HepG2 (cell line): ENCODE data around the gene DCC.

Source experiments
- CHD2 ChIP-seq: IDR thresholded peaks from 2 replicates; pipeline ENCODE4 v1.6.1; 2011; ENCODE audit warnings: low read depth, low read length, improper control_type of control experiment
- CTCF ChIP-seq: sonication (generic); formaldehyde crosslinking; IDR thresholded peaks from 2 replicates; pipeline ENCODE4 v1.5.0; 2020; ENCODE audit warnings: mild to moderate bottlenecking, missing genetic modification reagents, moderate library complexity
- FOXM1 ChIP-seq: sonication (generic); formaldehyde crosslinking; IDR thresholded peaks from 2 replicates; pipeline ENCODE4 v1.5.0; 2020; ENCODE audit warnings: missing genetic modification reagents
- NFYB ChIP-seq: sonication (generic); formaldehyde crosslinking; IDR thresholded peaks from 2 replicates; pipeline ENCODE4 v1.4.0; 2020; ENCODE audit warnings: missing genetic modification reagents
- POLR2A ChIP-seq, 2 experiments: IDR thresholded peaks; 2 replicates each; pipeline ENCODE4 v1.6.1; 2011; ENCODE audit warnings: low read depth in 2 of 2, low read length in 2 of 2, mild to moderate bottlenecking in 1 of 2, moderate library complexity in 1 of 2; ENCODE audit not compliant: insufficient read depth in 1 of 2
- TSC22D2 ChIP-seq: sonication (generic); formaldehyde crosslinking; IDR thresholded peaks from 2 replicates; pipeline ENCODE4 v1.5.1; 2020; ENCODE audit warnings: missing genetic modification reagents, mild to moderate bottlenecking, borderline replicate concordance
- ZBTB40 ChIP-seq, 2 experiments: fragments of 450-650 bp in 1 of 2; sonication (generic) in 1 of 2; formaldehyde crosslinking in 1 of 2; IDR thresholded peaks; 2 replicates each; pipeline versions ENCODE4 v1.6.1 to v1.8.0; 2016 to 2022; ENCODE audit warnings: antibody characterized with exemption in 1 of 2, mild to moderate bottlenecking in 1 of 2, missing genetic modification reagents in 1 of 2
- ZNF570 ChIP-seq: sonication (generic); formaldehyde crosslinking; IDR thresholded peaks from 2 replicates; pipeline ENCODE4 v1.4.0; 2020; ENCODE audit warnings: mild to moderate bottlenecking, missing genetic modification reagents, borderline replicate concordance
- TF ChIP-seq, protein P1 (sequence below): sonication (generic); formaldehyde crosslinking; IDR thresholded peaks from 2 replicates; pipeline ENCODE4 v1.4.0; 2020; ENCODE audit warnings: mild to moderate bottlenecking, missing genetic modification reagents

DNA sequence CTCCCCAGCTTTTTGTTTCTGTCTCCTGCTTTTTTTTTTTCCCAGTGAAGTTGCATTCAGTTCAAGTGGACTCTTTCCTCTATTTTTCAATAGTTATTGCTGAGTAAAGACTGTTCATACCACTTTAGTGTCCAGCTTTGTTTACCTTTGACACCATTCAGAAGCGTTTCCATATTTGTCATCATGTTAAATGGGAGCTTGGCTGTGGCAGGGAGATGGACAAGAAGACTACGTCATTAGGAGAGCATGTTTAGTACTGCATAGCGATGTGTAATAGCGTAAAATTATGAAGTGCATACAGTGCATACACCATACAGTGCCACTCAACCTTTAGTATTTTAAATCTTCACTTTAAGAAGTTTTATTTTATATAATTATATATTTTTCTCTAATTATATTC, 655.9 kb downstream of the DCC start:
- TF ChIP-seq TSC22D2 (no peak), POLR2A (IDR thresholded peaks at IDR 0.05; ENCODE audit: insufficient read depth in 1 of 2, low read depth in 2 of 2, low read length in 2 of 2) (no peak), CHD2 (no peak), FOXM1 (CRISPR knock-in tag) (no peak), NFYB (CRISPR knock-in tag) (no peak), CTCF (CRISPR knock-in tag) (no peak), ZBTB40 (IDR thresholded peaks at IDR 0.05) (no peak), ZBTB40 (CRISPR knock-in tag; IDR thresholded peaks at IDR 0.05) (no peak), ZNF570 (CRISPR knock-in tag) (no peak)
- TF ChIP-seq, protein P1, sequence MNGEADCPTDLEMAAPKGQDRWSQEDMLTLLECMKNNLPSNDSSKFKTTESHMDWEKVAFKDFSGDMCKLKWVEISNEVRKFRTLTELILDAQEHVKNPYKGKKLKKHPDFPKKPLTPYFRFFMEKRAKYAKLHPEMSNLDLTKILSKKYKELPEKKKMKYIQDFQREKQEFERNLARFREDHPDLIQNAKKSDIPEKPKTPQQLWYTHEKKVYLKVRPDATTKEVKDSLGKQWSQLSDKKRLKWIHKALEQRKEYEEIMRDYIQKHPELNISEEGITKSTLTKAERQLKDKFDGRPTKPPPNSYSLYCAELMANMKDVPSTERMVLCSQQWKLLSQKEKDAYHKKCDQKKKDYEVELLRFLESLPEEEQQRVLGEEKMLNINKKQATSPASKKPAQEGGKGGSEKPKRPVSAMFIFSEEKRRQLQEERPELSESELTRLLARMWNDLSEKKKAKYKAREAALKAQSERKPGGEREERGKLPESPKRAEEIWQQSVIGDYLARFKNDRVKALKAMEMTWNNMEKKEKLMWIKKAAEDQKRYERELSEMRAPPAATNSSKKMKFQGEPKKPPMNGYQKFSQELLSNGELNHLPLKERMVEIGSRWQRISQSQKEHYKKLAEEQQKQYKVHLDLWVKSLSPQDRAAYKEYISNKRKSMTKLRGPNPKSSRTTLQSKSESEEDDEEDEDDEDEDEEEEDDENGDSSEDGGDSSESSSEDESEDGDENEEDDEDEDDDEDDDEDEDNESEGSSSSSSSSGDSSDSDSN (CRISPR knock-in tag): no peak
